Measurements from ENCODE around the gene ELOVL3. TPM values are rescaled to one million over a fixed set of nuclear protein-coding genes. Genes with fewer than 3 reads are reported as not detected.

Gene ELOVL3
- total RNA-seq, 1 experiment from 2014 or later = 0.42 TPM

Other genes with a start within 250 kb of the ELOVL3 start
- 24.1 and 25.7 TPM in 2 replicates for gene ARMH3, start 170.1 kb upstream of the ELOVL3 start, total RNA-seq (2014; rRNA removed; shearing (Covaris generic))
- gene HPS6, start 160.9 kb upstream of the ELOVL3 start, total RNA-seq (2014; rRNA removed; shearing (Covaris generic)) = 6.4 and 7.0 TPM in 2 replicates
- gene LDB1, start 105.9 kb upstream of the ELOVL3 start, total RNA-seq (2014; rRNA removed; shearing (Covaris generic)) = 72.6 and 81.6 TPM in 2 replicates
- gene PPRC1, start 93.3 kb upstream of the ELOVL3 start, total RNA-seq (2014; rRNA removed; shearing (Covaris generic)) = 61.0 and 63.0 TPM in 2 replicates
- gene NOLC1, start 73.9 kb upstream of the ELOVL3 start, total RNA-seq (2014; rRNA removed; shearing (Covaris generic)) = 225 and 242 TPM in 2 replicates
- gene PITX3, start 15.2 kb downstream of the ELOVL3 start, total RNA-seq (2014; rRNA removed; shearing (Covaris generic)) = 105 and 111 TPM in 2 replicates
- 124 and 131 TPM in 2 replicates for gene GBF1, start 19.2 kb downstream of the ELOVL3 start, total RNA-seq (2014; rRNA removed; shearing (Covaris generic))
- 25.3 and 25.6 TPM in 2 replicates for gene NFKB2, start 169.4 kb downstream of the ELOVL3 start, total RNA-seq (2014; rRNA removed; shearing (Covaris generic))
- gene PSD, start 192.5 kb downstream of the ELOVL3 start, total RNA-seq (2014; rRNA removed; shearing (Covaris generic)) = 0.18 and 0.26 TPM in 2 replicates
- gene FBXL15, start 194.5 kb downstream of the ELOVL3 start, total RNA-seq (2014; rRNA removed; shearing (Covaris generic)) = 5.8 and 6.1 TPM in 2 replicates
- gene CUEDC2, start 206.3 kb downstream of the ELOVL3 start, total RNA-seq (2014; rRNA removed; shearing (Covaris generic)) = 94.8 and 101 TPM in 2 replicates
- gene C10orf95, start 225.2 kb downstream of the ELOVL3 start, total RNA-seq (2014; rRNA removed; shearing (Covaris generic)) = 0.08 and 0.15 TPM in 2 replicates

Data from SJCRH30 (cell line).